Tibial nerve (tissue), 4 donors: Measurements from ENCODE around the gene TTPAL. TPM values are rescaled to one million over a fixed set of nuclear protein-coding genes. Genes with fewer than 3 reads are reported as not detected.

Source experiments
- DNase-seq, 2 donors: peaks; one replicate each; pipeline ENCODE4 v3.0.0-alpha.2; 2019; ENCODE audit warnings: low spot score in 2 of 2
- H3K27ac ChIP-seq, 4 donors: fragments of 200-600 bp; sonication (generic) in 3 of 4; one replicate each; pipeline ENCODE4 v1.5.1; 2017 to 2019; ENCODE audit warnings: mild to moderate bottlenecking in 1 of 4
- H3K27me3 ChIP-seq, 2 donors: fragments of 200-600 bp; sonication (generic) in 1 of 2; one replicate each; pipeline versions ENCODE4 v1.5.1 to v1.6.0; 2017 to 2019
- H3K36me3 ChIP-seq, 3 donors: fragments of 200-600 bp; sonication (generic); one replicate each; pipeline ENCODE4 v1.5.1; 2018 to 2019
- H3K4me1 ChIP-seq, 4 donors: fragments of 200-600 bp; sonication (generic) in 3 of 4; one replicate each; pipeline ENCODE4 v1.5.1; 2017 to 2019
- H3K4me3 ChIP-seq, 4 donors: fragments of 200-600 bp; sonication (generic) in 3 of 4; one replicate each; pipeline ENCODE4 v1.5.1; 2017 to 2019; ENCODE audit warnings: mild to moderate bottlenecking in 1 of 4, moderate library complexity in 1 of 4
- H3K9me3 ChIP-seq, 4 donors: fragments of 200-600 bp; sonication (generic) in 3 of 4; one replicate each; pipeline ENCODE4 v1.5.1; 2017 to 2019
- CTCF ChIP-seq, 5 experiments: fragments of 200-600 bp in 3 of 5; fragments of 450-650 bp in 2 of 5; sonication (generic) in 3 of 5; IDR thresholded peaks; one replicate each; pipeline ENCODE4 v1.5.1; 2016 to 2019; ENCODE audit warnings: antibody characterized with exemption in 5 of 5, mild to moderate bottlenecking in 3 of 5, moderate library complexity in 2 of 5
- EP300 ChIP-seq, 2 donors: sonication (generic); formaldehyde crosslinking; IDR thresholded peaks; one replicate each; pipeline ENCODE4 v1.6.1; 2017; ENCODE audit warnings: antibody characterized with exemption in 2 of 2, mild to moderate bottlenecking in 1 of 2
- POLR2A ChIP-seq, 2 donors: fragments of 450-650 bp; IDR thresholded peaks; one replicate each; pipeline ENCODE4 v1.6.1; 2017; ENCODE audit warnings: antibody characterized with exemption in 2 of 2, mild to moderate bottlenecking in 2 of 2, moderate library complexity in 2 of 2
- WGBS, 2 donors: methylation state at CpG; one replicate each; pipeline ENCODE4 v1.1.5; 2018; 5-methylcytosine and 5-hydroxymethylcytosine counted together
- total RNA-seq, 4 donors: library from RNA; depleted of rRNA; stranded (reverse); fragments of >200 nt; gene quantifications; one replicate each; pipeline ENCODE4 v1.1.0, GENCODE V29; 2016

Gene TTPAL
- total RNA-seq, 4 donors from 2014 or later = 13.0 to 23.7 (median 16.9) TPM

GRCh38 chr20:44428174-44429016 lies 47.3 kb upstream of the TTPAL start:
- TF ChIP-seq POLR2A (IDR thresholded peaks at IDR 0.05) = no peak
- TF ChIP-seq EP300 (IDR thresholded peaks at IDR 0.05) = no peak
- no peak for TF ChIP-seq CTCF (IDR thresholded peaks at IDR 0.05)
- peaks cover 0 to 6% of the 10 kb centered on the region in 2 donors for H3K27me3 ChIP-seq
- WGBS, 2 donors = 86 to 92% methylated on average over 8 of the region's 8 CpGs
- no peak overlapping the region for H3K27ac ChIP-seq
- DNase-seq = no peak
- H3K9me3 ChIP-seq = no peaks in the 10 kb centered on the region
- no peak overlapping the region for H3K4me3 ChIP-seq
- no peaks in the 10 kb centered on the region for H3K4me1 ChIP-seq
- H3K36me3 ChIP-seq = no peaks in the 10 kb centered on the region

- no peak overlapping the region for H3K27ac ChIP-seq
Measured at GRCh38 chr20:44429017-44429339, 46.7 kb upstream of the TTPAL start.

GRCh38 chr20:44429419-44430269 lies 46.0 kb upstream of the TTPAL start:
- H3K36me3 ChIP-seq = no peaks in the 10 kb centered on the region
- WGBS, 2 donors = 85 to 89% methylated on average over 14 to 17 of the region's 17 CpGs
- no peak overlapping the region for H3K27ac ChIP-seq
- no peak for DNase-seq
- TF ChIP-seq POLR2A (IDR thresholded peaks at IDR 0.05) (no peak), EP300 (IDR thresholded peaks at IDR 0.05) (no peak), CTCF (IDR thresholded peaks at IDR 0.05) (no peak)
- H3K9me3 ChIP-seq = no peaks in the 10 kb centered on the region
- H3K27me3 ChIP-seq = peaks cover 0 to 8% of the 10 kb centered on the region in 2 donors
- no peak overlapping the region for H3K4me3 ChIP-seq
- no peaks in the 10 kb centered on the region for H3K4me1 ChIP-seq

More at GRCh38 chr20:44429017-44429339, 46.7 kb upstream of the TTPAL start:
- no peak for DNase-seq
- H3K27me3 ChIP-seq = peaks cover 0 to 6% of the 10 kb centered on the region in 2 donors
- H3K36me3 ChIP-seq = no peaks in the 10 kb centered on the region
- H3K4me1 ChIP-seq = no peaks in the 10 kb centered on the region
- TF ChIP-seq POLR2A (IDR thresholded peaks at IDR 0.05) (no peak), CTCF (IDR thresholded peaks at IDR 0.05) (no peak), EP300 (IDR thresholded peaks at IDR 0.05) (no peak)
- no peaks in the 10 kb centered on the region for H3K9me3 ChIP-seq
- H3K4me3 ChIP-seq = no peak overlapping the region
- 75 to 93% methylated on average over 2 of the region's 2 CpGs for WGBS, 2 donors

- Histone ChIP-seq H3K27ac (no peak overlapping the region), H3K4me3 (no peak overlapping the region), H3K27me3 (peaks cover 0 to 4% of the 10 kb centered on the region in 2 donors), H3K4me1 (no peaks in the 10 kb centered on the region), H3K36me3 (no peaks in the 10 kb centered on the region), H3K9me3 (no peaks in the 10 kb centered on the region)
- WGBS, 2 donors = 80 to 90% methylated on average over 7 of the region's 7 CpGs
- no peak for DNase-seq
- TF ChIP-seq CTCF (IDR thresholded peaks at IDR 0.05) (no peak), POLR2A (IDR thresholded peaks at IDR 0.05) (no peak), EP300 (IDR thresholded peaks at IDR 0.05) (no peak)
Measured at GRCh38 chr20:44430270-44431065, 45.2 kb upstream of the TTPAL start.
